Measurements from ENCODE around the gene NLRP7. TPM values are rescaled to one million over a fixed set of nuclear protein-coding genes. Genes with fewer than 3 reads are reported as not detected.
"Not testable (repeated sequence)": the region's sequence is repeated elsewhere in the genome, so short reads cannot be mapped to it uniquely, and the experiment has no call there.

The NLRP7 gene
- total and polyA plus RNA-seq, 8 donors: 0.06 TPM; not detected in 7

DNA sequence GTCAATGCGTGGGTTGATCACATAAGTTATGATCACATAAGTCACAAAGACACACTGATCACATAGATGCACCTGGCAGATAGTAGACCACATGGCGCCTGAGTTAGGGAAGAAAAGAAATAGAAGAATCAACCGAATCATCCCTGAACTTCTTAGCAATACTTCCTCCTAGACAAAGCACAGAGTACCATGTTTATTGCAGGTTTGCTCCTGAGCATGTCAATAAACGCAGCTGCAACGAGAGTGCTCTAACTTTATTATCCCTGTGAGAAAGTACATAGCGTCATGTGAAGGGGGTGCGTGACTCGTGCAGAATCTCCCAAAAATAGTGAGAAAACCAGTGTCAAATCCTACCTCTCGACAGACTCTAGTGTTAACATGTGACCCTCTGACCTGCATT lies 24.1 kb downstream of the NLRP7 start:
- no peak for ATAC-seq
- no peak overlapping the region for H3K27ac ChIP-seq
- H3K4me1 ChIP-seq: no peaks in the 10 kb centered on the region
- DNase-seq: no peak
- H3K27me3 ChIP-seq: no peaks in the 10 kb centered on the region
- no peaks in the 10 kb centered on the region for H3K36me3 ChIP-seq
- TF ChIP-seq, protein P1, sequence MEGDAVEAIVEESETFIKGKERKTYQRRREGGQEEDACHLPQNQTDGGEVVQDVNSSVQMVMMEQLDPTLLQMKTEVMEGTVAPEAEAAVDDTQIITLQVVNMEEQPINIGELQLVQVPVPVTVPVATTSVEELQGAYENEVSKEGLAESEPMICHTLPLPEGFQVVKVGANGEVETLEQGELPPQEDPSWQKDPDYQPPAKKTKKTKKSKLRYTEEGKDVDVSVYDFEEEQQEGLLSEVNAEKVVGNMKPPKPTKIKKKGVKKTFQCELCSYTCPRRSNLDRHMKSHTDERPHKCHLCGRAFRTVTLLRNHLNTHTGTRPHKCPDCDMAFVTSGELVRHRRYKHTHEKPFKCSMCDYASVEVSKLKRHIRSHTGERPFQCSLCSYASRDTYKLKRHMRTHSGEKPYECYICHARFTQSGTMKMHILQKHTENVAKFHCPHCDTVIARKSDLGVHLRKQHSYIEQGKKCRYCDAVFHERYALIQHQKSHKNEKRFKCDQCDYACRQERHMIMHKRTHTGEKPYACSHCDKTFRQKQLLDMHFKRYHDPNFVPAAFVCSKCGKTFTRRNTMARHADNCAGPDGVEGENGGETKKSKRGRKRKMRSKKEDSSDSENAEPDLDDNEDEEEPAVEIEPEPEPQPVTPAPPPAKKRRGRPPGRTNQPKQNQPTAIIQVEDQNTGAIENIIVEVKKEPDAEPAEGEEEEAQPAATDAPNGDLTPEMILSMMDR (IDR thresholded peaks at IDR 0.05): no peak
- intact Hi-C loops (cut with DNase I): no loop called here
- H3K4me3 ChIP-seq: no peak overlapping the region
- 46 to 68% methylated on average over 9 of the region's 9 CpGs for WGBS, 2 donors
- FAIRE-seq: no peak
- no peaks in the 10 kb centered on the region for H3K9me3 ChIP-seq

DNA sequence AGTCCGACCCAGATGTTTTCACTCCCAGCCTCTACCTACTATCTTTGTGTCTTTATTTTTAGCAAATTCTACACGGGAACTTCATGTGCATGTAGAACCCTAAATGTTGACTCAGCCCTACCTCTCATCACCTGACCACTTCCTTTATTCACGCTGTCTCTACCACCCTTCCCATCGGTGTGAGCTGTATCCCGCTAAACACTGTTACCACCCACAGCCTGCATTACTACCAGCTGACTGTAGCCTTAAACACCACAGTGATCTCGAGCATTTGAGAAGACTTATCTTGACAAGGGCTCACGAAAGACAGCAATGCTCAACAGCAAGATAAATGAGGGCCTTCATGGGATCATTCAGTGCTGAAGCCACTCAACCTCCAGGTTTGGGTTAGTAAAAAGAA lies 26.2 kb downstream of the NLRP7 start:
- Histone ChIP-seq H3K9me3 (no peaks in the 10 kb centered on the region), H3K27me3 (no peaks in the 10 kb centered on the region), H3K4me1 (no peaks in the 10 kb centered on the region), H3K36me3 (no peaks in the 10 kb centered on the region), H3K4me3 (no peak overlapping the region), H3K27ac (no peak overlapping the region)
- no peak for ATAC-seq
- intact Hi-C loops (cut with DNase I): no loop called here
- FAIRE-seq: no peak
- TF ChIP-seq, protein P1 (IDR thresholded peaks at IDR 0.05): no peak
- DNase-seq: no peak
- 46 to 53% methylated on average over 7 of the region's 7 CpGs for WGBS, 2 donors

DNA sequence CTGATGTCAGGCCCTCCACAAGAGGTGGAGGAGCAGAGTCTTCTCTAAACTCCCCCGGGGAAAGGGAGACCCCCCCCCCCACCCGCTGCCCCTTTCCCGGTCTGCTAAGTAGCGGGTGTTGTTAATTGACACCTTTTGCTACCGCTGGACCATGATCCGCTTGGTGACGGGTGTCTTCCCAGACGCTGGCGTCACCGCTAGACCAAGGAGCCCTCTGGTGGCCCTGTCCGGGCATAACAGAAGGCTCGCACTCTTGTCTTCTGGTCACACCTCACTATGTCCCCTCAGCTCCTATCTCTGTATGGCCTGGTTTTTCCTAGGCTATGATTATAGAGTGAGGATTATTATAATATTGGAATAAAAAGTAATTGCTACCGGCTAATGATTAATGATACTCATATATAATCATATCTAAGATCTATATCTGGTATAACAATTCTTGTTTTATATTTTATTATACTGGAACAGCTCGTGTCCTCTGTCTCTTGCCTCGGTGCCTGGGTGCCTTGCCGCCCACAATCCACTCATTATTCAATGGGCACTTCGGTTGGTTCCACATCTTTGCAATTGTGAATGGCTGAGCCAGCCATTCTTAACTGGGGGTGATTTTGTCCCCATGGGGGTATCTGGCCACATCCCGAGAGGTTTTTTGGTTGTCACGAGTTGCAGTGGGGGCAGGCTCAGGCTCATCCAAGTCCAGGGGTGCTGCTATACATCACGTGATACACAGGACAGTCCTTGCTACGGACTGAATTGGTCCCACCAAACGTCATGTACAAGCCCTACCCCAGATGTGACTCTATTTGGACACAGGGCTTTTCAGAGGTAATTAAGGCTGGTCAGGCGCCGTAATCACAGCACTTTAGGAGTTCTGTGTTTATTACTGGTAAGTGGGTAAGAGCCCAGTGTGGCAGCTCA lies 27.4 kb downstream of the NLRP7 start:
- DNase-seq; intact Hi-C loops (cut with DNase I); H3K4me3 ChIP-seq; H3K36me3 ChIP-seq; ATAC-seq; FAIRE-seq; H3K27ac ChIP-seq; H3K27me3 ChIP-seq; H3K9me3 ChIP-seq; H3K4me1 ChIP-seq: not testable (repeated sequence)
- 25 to 38% methylated on average over 19 to 23 of the region's 24 CpGs for WGBS, 2 donors

DNA sequence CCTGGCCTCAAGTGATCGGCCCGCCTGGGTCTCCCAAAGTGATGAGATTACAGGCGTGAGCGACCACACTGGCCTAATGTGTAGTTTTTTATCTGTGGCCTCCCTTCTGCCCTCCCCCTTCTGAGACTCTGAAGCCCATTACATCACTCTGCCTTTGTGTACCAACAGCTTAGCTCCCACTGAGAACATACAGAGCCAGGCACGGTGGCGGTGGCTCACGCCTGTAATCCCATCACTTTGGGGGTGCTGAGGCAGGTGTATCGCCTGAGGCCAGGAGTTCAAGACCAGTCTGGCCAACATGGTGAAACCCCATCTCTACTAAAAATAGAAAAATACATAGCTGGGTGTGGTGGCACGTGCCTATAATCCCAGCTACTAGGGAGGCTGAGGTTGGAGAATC lies 28.8 kb downstream of the NLRP7 start:
- ATAC-seq (no peak), FAIRE-seq (no peak), DNase-seq (no peak)
- Histone ChIP-seq H3K27ac (no peak overlapping the region), H3K4me1 (no peaks in the 10 kb centered on the region), H3K4me3 (no peak overlapping the region), H3K36me3 (no peaks in the 10 kb centered on the region), H3K9me3 (no peaks in the 10 kb centered on the region), H3K27me3 (no peaks in the 10 kb centered on the region)
- intact Hi-C loops (cut with DNase I): no loop called here
- TF ChIP-seq, protein P1 (IDR thresholded peaks at IDR 0.05): no peak
- WGBS, 2 donors: 48 to 60% methylated on average over 9 of the region's 9 CpGs

DNA sequence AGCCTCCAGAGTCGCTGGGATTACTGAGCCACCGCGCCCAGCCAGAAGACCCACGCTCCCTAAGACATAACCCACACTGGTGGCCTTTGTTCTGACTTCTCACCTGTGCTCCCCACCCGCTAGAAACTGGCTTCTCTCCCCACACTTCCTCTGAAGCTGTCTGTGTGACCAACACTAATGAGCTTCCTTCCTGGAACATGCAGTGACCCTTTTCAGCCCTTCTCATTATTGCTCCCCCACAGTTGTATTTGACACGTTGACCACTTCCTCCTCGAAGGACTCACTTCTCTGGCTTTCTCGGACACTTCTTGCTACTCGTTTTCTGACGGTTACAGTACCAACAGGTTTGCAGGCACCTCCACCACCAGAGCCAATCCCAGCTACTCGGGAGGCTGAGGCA lies 30.5 kb downstream of the NLRP7 start:
- no peak for FAIRE-seq
- WGBS, 2 donors: 47 to 64% methylated on average over 11 of the region's 11 CpGs
- TF ChIP-seq, protein P1 (IDR thresholded peaks at IDR 0.05): no peak
- Histone ChIP-seq H3K4me3 (no peak overlapping the region), H3K27me3 (no peaks in the 10 kb centered on the region), H3K36me3 (no peaks in the 10 kb centered on the region), H3K4me1 (no peaks in the 10 kb centered on the region), H3K27ac (no peak overlapping the region), H3K9me3 (no peaks in the 10 kb centered on the region)
- ATAC-seq: no peak
- no peak for DNase-seq
- intact Hi-C loops (cut with DNase I): no loop called here

DNA sequence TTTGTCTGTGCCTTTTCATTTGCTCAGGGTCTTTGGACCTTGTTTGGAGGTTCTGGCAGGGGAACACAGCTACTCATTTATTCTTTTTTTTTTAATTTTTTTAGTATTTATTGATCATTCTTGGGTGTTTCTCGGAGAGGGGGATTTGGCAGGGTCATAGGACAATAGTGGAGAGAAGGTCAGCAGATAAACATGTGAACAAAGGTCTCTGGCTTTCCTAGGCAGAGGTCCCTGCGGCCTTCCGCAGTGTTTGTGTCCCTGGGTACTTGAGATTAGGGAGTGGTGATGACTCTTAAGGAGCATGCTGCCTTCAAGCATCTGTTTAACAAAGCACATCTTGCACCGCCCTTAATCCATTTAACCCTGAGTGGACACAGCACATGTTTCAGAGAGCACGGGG lies 39.4 kb downstream of the NLRP7 start:
- intact Hi-C loops (cut with DNase I); H3K27me3 ChIP-seq; H3K27ac ChIP-seq; H3K4me3 ChIP-seq; FAIRE-seq; H3K36me3 ChIP-seq; ATAC-seq; H3K9me3 ChIP-seq; H3K4me1 ChIP-seq; DNase-seq: not testable (repeated sequence)
- 30 to 44% methylated on average over 3 of the region's 5 CpGs for WGBS, 2 donors
